GM20000 (cell line): Measurements from ENCODE around the gene FRMD4A.

Experiments
- DNase-seq: peaks from one replicate; pipeline ENCODE4 v3.0.0; 2012; ENCODE audit warnings: low spot score
- CTCF ChIP-seq: IDR thresholded peaks from 2 replicates; pipeline ENCODE4 v1.5.1; 2012; ENCODE audit warnings: mild to moderate bottlenecking, control low read depth; ENCODE audit errors: extremely low read depth, missing control alignments

Gene FRMD4A

GRCh38 chr10:14328881-14329672, 1.6 kb downstream of the FRMD4A start:
- DNase-seq = no peak
- no peak for TF ChIP-seq CTCF

DNA sequence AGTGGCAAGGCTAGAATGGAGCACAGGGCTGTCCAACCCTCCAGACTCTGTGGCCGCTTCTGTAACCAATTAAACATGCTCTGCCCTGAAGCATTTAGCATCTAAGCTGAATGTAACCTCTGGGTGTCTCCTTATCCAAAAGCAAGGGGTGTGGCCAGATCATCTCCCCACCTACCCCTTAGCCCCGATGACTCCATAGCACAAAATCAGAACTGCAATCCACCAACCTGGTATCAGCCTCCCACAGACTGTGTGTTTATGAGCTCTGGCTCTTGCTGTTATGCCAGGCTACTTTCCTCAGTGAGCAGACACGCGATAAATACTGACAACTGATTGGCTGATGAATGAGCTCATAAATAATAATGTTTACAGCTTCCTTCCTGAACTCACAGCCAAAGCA, 3.2 kb downstream of the FRMD4A start:
- no peak for DNase-seq
- TF ChIP-seq CTCF = no peak

DNA sequence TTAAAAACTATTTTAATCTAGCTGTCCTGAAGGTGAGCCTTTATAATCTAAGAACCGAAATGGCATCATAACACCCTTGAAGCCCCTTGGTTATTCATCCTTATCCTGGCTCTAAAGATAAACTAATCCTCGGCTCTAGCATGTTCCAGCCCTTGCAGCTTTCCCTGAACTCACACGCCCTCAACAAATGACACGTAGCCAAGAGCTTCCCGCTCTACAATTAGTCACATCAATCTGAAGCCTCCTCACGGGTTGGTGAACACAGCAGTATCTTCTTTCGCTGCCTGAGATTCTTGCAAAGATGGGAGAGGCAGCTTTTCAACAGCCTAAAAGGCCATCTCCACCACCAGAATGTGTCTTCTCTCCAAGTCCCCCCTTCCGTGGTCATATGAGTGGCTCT, 4.1 kb downstream of the FRMD4A start:
- no peak for TF ChIP-seq CTCF
- DNase-seq = no peak

GRCh38 chr10:14325325-14325955, 5.3 kb downstream of the FRMD4A start:
- peak; percentile 25 for DNase-seq
- peak; percentile 47 for TF ChIP-seq CTCF

DNA sequence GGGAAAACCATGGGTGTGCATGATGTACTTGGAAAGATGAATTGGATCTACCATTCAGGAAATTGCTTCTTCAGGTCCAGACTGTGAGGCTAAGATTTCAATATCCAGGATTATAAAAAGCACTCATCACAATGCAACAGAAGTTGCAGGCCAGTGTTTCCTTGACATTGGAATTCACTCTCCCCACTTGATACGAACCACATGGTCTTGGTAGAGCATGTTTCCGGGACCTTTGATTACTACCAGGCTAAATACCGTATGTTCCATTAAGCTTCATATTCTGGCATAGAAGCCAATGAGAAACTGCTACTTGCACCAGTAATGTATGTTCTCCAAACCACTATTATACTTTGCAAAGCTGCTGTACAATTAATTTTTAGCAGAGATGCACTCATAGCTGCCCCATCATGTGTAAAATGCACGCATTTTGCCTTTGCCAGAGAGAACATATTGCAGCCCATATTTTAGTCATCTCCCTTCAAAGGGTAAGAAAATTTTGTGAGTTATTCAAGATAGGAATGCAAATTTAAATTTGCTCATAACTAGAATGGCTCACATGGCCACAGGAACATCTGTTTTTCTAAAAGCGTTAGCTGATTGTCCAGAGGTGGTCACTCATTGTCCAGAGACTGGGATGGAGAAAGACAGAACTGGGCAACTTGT, 8.1 kb downstream of the FRMD4A start:
- DNase-seq = no peak
- TF ChIP-seq CTCF = no peak

- no peak for DNase-seq
- no peak for TF ChIP-seq CTCF
These were observed 12.7 kb downstream of the FRMD4A start for GRCh38 chr10:14318007-14318406.

GRCh38 chr10:14312014-14312413, 18.7 kb downstream of the FRMD4A start:
- DNase-seq = no peak
- no peak for TF ChIP-seq CTCF
